Activated CD4-positive, alpha-beta T cell treated with anti-CD3 and anti-CD28 coated beads, Interleukin-2, amount 50 U/mL, for 1 hour (primary cell): Measurements from ENCODE around the gene OR7A5.
"Not testable (repeated sequence)": the region's sequence is repeated elsewhere in the genome, so short reads cannot be mapped to it uniquely, and the experiment has no call there.

Source experiments
- DNase-seq: peaks from one replicate; pipeline ENCODE4 v3.0.0-alpha.2; 2020

Gene OR7A5

DNA sequence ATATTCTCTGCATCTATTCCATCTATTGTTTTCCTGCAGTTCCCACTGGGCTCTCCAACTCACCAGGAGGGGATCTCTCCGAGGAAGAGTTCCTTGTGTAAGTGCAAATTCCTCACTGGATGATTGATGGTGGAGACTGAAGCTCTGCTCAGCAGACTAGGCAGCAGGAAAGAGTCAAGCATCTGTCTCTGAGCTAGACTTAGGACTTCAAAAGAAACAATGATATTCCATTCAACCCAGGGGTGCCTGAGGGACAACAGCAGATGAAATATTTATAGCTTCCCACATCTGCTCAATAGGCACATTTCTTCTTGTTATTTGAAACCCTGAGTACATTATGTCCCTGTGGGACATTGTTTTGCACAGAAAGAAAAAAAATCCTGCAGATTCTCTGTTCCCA, at the start of gene OR7A5, which contains the start of gene OR7C1:
Gene OR7A5 (minus strand): TSS at position 175 of the 400 bp plus-strand sequence. CDS start 6,944 bp downstream, outside the sequence.
Gene OR7C1 (minus strand): TSS at position 175 of the 400 bp plus-strand sequence. CDS start 35,049 bp downstream, outside the sequence.
- DNase-seq, result no peak

- no peak for DNase-seq
Observed at GRCh38 chr19:14871619-14872230, 36.7 kb upstream of the OR7A5 start.

DNA sequence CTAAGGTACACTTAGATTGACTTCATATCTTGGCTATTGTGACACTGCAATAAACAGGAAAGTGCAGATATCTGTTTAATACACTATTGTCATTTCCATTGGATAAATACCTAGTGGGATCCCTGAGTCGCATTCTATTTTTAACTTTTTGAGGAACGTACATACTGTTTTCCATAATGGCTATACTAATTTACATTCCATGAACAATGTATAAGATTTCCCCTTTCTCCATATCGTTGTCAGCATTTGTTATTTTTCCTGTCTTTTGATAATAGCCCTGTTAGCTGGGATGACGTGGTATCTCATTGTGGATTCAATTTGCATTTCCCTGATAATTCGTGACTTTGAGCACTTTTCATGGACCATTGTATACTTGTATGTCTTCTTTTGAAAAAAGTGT, 33.5 kb upstream of the OR7A5 start:
- DNase-seq, result no peak

DNA sequence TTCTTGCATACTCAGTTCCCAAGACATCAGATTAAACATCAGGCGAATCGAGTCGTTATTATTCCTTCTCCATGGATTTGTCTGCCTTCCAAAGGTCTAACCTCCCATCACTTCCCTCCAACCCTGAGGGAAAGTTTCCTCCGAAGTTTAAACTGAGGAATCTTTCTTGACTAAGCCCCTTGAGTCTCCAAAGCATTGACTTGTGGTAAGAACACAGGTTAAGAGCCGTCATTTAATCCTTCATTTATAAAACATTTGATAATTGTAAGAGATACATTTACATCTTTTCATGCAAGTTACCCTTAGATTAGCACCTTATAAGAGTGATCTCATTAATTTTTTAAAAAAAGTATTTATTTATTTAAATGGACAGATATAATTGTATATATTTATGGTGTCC, 13.8 kb upstream of the OR7A5 start, which contains the start of gene OR7A10:
Gene OR7A10 (minus strand): TSS at position 101 of the 400 bp plus-strand sequence. CDS start 7,045 bp downstream, outside the sequence.
- no peak for DNase-seq

- DNase-seq, result no peak
Observed at GRCh38 chr19:14843578-14843977, 8.6 kb upstream of the OR7A5 start.

- DNase-seq, result no peak
Observed at GRCh38 chr19:14843169-14843568, 8.2 kb upstream of the OR7A5 start.

DNA sequence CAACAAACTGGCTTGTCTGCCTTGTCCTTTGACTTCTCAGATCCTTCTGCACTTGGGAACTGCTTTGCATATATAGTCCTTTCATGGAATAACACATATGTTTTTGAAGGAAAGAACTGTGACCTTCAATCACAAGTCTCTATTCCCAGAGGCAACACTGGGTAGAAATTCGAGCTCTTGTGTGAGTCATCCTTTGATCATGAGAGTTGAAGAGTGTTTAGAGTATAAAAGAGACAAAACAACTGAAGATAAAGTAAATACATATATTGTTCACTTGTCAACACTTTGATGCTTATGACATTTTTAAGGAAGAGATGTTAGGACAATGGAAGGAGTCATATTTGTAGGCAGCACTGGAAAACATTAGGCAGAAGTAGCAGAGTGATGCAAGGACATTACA, 5.2 kb upstream of the OR7A5 start:
- no peak for DNase-seq

- DNase-seq, result no peak
Observed at GRCh38 chr19:14837391-14837790, 2.4 kb upstream of the OR7A5 start.

DNA sequence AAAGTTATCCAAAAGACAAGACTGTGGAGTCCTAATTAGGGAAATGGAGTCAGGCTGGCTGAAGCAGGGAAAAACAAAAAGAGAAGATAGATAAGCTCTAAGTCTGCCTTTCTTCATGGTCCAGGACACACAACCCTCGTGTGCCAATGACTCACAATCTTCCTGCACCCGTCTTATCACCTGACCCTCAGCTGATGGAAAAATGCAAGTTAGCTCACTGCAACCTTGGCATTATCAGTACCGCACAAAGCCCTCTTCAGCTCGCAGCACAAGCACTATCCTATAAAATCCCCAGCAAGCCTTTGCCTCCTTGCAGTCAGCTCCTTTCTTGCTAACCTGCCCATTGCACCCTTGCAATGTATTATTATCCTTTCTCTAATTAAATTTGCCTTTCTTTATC, 4.3 kb downstream of the OR7A5 start:
- no peak for DNase-seq

DNA sequence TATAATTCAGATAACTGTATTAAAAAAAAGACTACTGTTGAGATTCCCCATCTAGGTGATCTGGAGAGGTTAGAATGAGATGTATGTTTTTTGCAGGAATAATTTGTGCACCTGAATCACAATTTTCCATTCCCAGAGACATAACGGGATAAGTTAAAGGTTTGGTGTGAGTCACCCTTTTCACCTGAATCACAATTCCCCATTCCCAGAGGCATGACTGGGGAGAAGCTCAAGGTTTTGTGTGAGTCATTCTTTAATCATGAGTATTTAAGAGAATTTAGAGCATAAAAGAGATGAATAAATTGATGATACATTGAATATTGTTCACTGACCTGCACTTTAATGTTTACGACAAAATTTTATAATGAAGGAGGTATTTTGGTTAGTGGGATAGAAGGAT, 9.0 kb downstream of the OR7A5 start:
- DNase-seq, result no peak

DNA sequence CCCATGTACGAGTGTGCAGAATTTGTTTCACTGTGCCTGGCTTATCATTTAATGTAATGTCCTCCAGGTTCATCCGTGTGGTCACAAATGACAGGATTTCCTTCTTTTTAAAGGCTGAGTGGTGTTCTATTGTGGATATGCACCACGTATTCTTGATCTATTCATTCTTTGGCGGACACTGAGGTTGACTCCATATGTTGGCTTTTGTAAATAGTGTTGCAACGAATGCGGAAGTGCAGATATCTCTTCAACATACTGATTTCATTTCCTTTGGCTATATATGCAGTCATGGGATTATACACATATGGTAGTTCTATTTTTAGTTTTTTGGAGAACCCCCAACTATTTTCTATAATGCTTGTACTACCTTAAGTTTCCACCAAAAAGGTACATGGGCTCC, 13.0 kb downstream of the OR7A5 start:
- no peak for DNase-seq

- DNase-seq, result no peak
Observed at GRCh38 chr19:14818588-14818987, 16.4 kb downstream of the OR7A5 start.

DNA sequence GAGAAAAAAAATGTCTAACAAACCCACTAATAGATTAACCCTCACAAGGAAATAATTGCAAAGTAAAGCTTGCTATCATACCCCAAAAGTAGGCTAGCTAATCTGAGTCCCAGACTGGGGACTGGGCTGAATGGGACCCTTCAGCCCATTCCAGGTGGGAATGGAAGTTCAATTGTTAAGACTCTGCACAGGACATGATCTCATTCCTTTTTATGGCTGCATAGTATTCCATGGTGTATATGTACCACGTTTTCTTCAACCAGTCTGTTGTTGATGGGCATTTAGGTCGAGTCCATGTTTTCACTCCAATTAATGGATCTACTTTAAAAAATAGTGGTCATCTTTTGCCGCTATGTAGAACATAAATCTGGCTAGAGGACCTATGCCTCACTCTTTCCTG, 17.9 kb downstream of the OR7A5 start:
- no peak for DNase-seq

DNA sequence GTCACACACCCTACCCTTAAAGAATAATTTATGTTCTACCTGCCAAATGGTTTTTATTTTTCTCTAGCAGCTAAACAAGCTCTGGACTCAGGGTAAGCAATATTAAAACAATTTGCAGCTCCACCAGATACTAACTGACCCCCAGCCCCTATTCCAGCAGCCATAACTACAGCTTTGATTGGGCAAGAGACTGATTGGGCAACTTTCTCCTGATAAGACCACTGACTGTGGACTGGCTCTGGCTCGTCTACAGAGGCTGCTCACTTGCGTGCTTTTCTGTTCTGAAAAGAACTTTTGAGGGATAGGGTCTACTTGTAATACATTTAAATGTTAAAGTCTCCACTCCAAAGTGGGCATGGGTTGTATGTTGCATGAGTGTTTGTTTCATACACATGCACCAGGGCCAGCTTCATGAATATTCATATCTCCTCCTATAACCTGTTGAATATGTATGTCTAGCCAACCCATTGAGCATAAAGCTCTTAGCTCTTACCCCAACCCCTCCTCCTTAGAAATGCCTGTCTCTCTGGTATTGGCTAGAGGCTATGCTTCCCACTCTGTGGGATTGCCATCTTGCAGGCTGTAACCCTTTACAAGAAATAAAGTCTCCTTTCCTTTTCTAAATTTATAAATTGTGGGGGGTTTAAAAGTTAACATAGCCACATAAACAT, 19.9 kb downstream of the OR7A5 start:
- DNase-seq, result no peak

DNA sequence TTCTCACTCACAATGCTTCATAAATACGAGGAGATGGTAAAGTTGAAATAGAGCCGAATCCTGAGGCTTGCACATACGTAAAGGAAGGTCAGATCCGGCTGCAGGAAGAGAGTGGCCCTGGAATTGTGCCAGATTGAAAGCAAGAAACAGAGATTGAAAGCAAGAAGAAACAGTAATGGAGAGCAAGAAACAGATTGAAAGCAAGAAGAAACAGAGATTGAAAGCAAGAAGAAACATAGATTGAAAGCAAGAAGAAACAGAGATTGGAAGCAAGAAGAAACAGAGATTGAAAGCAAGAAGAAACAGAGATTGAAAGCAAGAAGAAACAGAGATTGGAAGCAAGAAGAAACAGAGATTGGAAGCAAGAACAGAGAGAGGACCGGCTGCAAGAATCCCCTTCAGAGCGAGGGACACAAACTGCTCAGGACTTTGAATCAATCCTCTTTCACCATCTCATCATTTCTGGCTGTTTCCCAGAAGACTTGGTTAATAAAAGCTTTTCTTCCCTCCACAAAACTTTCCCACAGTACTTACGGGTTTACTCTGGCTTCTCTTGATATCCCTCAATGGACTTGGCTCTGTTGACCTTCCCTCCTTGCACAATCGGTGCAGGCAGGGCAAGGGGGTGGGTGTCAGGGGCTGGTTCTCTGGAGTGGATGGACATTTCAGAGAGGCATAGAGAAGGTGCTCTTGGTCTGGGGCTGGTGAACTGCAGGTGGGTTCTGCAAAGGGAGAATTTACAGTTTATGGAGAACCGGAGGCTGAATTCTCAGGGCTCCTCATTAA, 25.5 kb downstream of the OR7A5 start:
- DNase-seq, result no peak

DNA sequence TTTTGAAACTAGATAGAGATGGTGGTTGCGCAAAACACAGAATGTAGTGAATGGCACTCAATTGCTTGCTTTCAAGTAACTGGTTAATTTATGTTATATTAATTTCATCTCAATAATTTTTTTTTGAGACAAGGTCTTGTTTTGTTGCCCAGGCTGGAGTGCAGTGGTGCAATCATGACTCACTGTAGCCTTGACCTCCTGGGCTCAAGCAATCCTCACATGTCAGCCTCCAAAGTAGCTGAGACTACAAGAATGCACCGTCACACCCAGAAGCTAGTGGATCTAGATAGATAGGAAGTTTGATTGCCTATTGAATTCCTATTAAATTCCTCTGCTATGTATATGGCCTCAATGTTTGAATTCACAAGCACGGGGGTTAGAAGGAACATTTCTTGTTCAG, 30.2 kb downstream of the OR7A5 start:
- DNase-seq, result no peak

DNA sequence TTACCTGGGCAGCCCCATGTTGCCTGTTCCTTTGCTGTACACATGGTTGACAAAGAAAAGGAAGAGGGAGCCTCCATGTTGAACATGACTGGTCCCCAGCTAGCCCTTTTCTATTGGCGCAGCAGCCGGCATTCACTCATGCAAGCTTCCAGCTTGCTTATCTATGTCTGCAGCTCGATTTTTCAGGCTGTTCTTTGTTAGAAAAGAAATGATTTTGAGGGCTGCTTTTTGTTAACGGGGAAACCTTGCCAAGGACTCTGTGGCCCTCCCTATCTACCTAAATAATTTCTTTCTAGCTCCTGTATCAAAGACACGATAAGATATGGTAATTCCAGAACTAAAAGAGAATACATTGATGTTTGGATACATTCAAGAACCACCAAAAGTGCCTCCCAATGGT, 36.2 kb downstream of the OR7A5 start:
- no peak for DNase-seq

DNA sequence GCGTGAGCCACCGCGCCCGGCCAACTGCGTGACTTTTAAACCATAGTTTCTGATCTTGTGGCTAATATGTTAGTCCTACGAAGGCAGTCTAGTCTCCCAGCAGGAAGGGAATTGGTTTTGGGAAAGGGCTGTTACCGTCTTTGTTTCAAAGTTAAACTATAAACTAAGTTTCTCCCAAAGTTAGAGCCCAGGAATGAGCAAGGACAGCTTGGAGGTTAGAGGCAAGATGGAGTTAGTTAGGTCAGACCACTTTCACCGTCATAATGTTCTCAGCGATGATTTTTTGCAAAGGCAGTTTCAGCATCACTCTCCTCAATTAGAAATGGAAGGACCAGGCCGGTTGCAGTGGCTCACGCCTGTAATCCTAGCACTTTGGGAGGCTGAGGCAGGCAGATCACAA, 39.0 kb downstream of the OR7A5 start:
- no peak for DNase-seq

DNA sequence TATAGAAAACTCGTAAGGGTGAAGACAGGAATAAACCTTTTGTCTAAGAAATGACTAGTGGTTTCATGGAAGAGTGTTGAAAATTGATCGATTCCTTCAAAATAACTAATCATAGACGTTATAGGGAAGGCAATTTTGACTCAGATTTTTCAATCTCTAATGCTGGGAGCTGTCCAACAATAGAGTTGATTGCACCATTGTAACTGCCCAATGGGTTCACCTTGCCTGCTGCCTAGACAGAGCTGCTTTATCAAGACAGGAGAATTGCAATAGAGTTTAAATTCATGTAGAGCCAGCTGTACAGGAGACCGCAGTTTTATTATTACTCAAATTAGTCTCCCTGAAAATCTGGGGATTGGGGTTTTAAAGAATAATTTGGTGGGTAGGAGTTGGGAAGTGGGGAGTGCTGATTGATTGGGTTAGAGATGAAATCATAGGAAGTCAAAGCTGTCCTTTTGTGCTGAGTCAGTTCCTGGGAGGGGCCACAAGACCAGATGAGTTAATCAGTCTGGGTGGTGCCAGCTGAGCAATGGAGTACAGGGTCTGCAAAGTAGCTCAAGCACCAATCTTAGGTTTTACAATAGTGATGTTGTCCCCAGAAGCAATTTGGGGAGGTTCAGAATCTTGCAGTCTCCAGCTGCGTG, 39.8 kb downstream of the OR7A5 start:
- no peak for DNase-seq

DNA sequence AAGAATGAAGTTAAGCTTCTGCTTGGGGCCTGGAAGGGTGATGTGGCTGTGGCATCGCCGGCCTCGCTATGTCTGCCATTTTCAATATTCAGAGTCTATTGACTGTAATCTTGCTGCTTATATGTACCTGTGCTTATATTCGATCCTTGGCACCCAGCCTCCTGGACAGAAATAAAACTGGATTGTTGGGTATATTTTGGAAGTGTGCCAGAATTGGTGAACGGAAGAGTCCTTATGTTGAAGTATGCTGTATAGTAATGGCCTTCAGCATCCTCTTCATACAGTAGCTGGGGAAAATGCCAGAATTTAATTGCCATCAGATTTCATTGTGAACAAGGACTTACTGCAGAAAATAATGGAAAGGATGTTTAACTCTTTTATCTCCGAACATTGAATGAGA, 42.7 kb downstream of the OR7A5 start:
- not testable (repeated sequence) for DNase-seq

DNA sequence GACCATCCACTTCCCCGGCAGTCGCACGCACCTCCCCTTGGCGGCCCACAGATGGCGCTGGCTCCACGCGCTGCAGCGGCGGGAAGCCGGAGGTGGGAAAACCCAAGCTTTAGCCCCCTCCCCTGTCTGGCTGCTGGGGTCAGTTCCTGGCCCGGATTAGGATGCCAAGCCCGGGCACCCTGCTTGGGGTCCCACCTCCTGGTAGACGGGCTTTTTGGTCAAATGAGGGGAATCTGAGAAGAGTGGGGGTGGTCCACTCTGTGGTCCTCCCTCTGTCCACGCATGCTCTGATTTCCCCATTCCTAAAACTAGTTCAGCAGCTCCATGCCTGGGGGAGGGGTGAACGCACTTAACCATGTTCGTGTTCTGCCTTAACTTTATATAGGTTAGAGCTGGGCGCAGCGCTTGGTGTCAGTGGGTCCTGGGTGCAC, 48.5 kb downstream of the OR7A5 start:
- peak; percentile 22 for DNase-seq

GRCh38 chr19:14785102-14785793, 49.7 kb downstream of the OR7A5 start:
- not testable (repeated sequence) for DNase-seq

- DNase-seq, result not testable (repeated sequence)
Observed at GRCh38 chr19:14784730-14785101, 50.3 kb downstream of the OR7A5 start.
